ENCODE results near the gene NEURL1B. TPM values are rescaled to one million over a fixed set of nuclear protein-coding genes. Genes with fewer than 3 reads are reported as not detected.
A peak's percentile ranks its signal among the peaks of the same experiment; 100 is the strongest.

The NEURL1B gene
- total and polyA plus RNA-seq, 2 experiments from 2014 or later = 0.65 to 5.8 TPM

DNA sequence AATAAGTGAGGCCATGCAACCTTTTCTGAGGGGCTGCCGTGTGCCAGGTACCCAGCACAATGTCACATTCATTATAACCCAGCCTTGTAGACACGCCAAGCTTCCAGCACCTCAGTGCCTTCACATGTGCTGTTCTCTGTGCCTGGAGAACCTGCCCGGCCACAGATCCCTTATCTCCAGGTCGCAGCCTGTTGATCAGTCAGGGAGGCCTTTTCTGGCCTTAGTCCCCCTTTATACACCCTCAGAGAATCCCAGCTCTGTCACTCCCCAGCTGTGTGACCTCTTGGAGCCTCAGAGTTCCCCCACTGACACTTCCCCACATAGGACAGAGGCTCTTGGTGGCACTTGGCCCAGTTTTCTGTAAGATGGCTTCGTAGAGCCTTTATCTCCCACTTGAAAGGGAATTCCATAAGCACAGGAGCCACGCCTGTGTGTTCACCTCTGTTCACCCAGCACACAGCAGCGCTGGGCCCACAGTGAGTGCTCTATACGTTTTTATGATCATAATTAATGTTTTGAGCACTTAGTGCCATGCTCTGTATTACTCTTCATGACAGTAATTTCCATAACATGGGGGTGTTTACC is 38.7 kb downstream of the NEURL1B start:
- Histone ChIP-seq H3K4me3 (no peak overlapping the region), H2AFZ (no peak overlapping the region), H4K20me1 (ENCODE audit: insufficient read depth, poor library complexity, severe bottlenecking) (no peaks in the 10 kb centered on the region), H3K27me3 (peaks cover 14% of the 10 kb centered on the region), H3K9me2 (replicated peaks; ENCODE audit: insufficient read depth) (no peaks in the 10 kb centered on the region), H3K4me1 (ENCODE audit: insufficient read depth) (peaks cover 12% of the 10 kb centered on the region), H3K9me3 (ENCODE audit: low read depth) (no peaks in the 10 kb centered on the region), H3K27ac (peak overlapping the region; percentile 65), H3K4me2 (no peak overlapping the region), H3K79me2 (no peaks in the 10 kb centered on the region), H3K36me3 (replicated peaks; ENCODE audit: insufficient read depth, low read depth) (no peaks in the 10 kb centered on the region)
- 73% methylated on average over 8 of the region's 8 CpGs for WGBS (ENCODE audit: low lambda C conversion rate, missing lambda C conversion rate)
- DNase-seq (ENCODE audit: low spot score) = no peak
- TF ChIP-seq CTCF (IDR thresholded peaks at IDR 0.05; ENCODE audit: poor library complexity) (no peak), EZH2 (IDR thresholded peaks at IDR 0.05; ENCODE audit: borderline replicate concordance) (no peak), EZH2phosphoT487 (IDR thresholded peaks at IDR 0.05; ENCODE audit: low read depth, severe bottlenecking, unreplicated experiment) (no peak)

DNA sequence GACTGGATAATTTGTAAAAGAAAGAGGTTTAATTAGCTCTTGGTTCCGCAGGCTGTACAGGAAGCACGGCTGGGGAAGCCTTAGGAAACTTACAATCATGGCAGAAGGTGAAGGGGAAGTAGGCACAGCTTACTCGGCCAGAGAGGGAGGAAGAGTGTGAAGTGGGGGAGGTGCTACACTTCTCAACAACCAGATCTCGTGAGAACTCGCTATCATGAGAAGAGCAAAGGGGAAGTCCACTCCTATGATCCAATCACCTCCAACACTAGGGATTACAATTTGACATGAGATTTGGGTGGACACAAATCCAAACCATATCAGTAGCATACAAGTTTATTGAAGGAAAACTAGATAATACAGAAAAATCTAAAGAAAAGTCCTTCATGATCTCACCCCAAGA is 39.9 kb downstream of the NEURL1B start:
- Histone ChIP-seq H3K4me2 (no peak overlapping the region), H3K79me2 (no peaks in the 10 kb centered on the region), H2AFZ (no peak overlapping the region), H3K4me1 (ENCODE audit: insufficient read depth) (peaks cover 12% of the 10 kb centered on the region), H3K36me3 (replicated peaks; ENCODE audit: insufficient read depth, low read depth) (no peaks in the 10 kb centered on the region), H3K9me3 (ENCODE audit: low read depth) (no peaks in the 10 kb centered on the region), H3K27ac (no peak overlapping the region), H3K4me3 (no peak overlapping the region), H3K27me3 (peaks cover 15% of the 10 kb centered on the region), H3K9me2 (replicated peaks; ENCODE audit: insufficient read depth) (no peaks in the 10 kb centered on the region), H4K20me1 (ENCODE audit: insufficient read depth, poor library complexity, severe bottlenecking) (no peaks in the 10 kb centered on the region)
- WGBS (ENCODE audit: low lambda C conversion rate, missing lambda C conversion rate) = 75% methylated on average over 5 of the region's 5 CpGs
- no peak for TF ChIP-seq CTCF (IDR thresholded peaks at IDR 0.05; ENCODE audit: poor library complexity)
- DNase-seq (ENCODE audit: low spot score) = no peak

DNA sequence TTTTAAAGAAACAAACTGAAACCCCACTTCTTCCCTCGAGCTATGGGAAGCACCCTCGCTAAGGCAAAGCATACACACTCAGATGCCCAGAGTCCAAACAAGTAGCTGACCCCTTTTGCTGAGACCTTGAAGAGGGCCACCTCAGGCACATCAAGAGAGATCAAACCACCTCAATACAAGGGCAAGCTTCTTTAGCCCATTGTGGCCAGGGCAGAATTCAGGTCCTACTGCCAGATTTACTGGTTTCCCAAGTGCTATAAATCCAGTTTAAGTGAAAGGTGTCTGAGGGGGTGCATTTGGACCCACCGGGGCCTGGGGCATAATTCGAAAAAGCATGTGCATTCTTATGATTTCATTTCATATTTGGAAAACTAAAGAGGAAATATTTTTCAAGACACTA is 40.4 kb downstream of the NEURL1B start:
- WGBS (ENCODE audit: low lambda C conversion rate, missing lambda C conversion rate) = 89% methylated on average over 4 of the region's 4 CpGs

More for the DNA sequence above, 40.4 kb downstream of the NEURL1B start:
- H3K4me3 ChIP-seq = no peak overlapping the region
- no peak for DNase-seq (ENCODE audit: low spot score)
- no peaks in the 10 kb centered on the region for H3K36me3 ChIP-seq (replicated peaks; ENCODE audit: insufficient read depth, low read depth)
- H3K4me1 ChIP-seq (ENCODE audit: insufficient read depth) = peaks cover 12% of the 10 kb centered on the region
- H3K79me2 ChIP-seq = no peaks in the 10 kb centered on the region
- no peak for TF ChIP-seq EZH2phosphoT487 (IDR thresholded peaks at IDR 0.05; ENCODE audit: low read depth, severe bottlenecking, unreplicated experiment)
- no peak for TF ChIP-seq EZH2 (IDR thresholded peaks at IDR 0.05; ENCODE audit: borderline replicate concordance)
- TF ChIP-seq CTCF (IDR thresholded peaks at IDR 0.05; ENCODE audit: poor library complexity) = no peak
- no peaks in the 10 kb centered on the region for H4K20me1 ChIP-seq (ENCODE audit: insufficient read depth, poor library complexity, severe bottlenecking)
- H3K9me3 ChIP-seq (ENCODE audit: low read depth) = no peaks in the 10 kb centered on the region
- H3K27ac ChIP-seq = no peak overlapping the region
- H3K9me2 ChIP-seq (replicated peaks; ENCODE audit: insufficient read depth) = no peaks in the 10 kb centered on the region
- no peak overlapping the region for H2AFZ ChIP-seq
- H3K27me3 ChIP-seq = peaks cover 15% of the 10 kb centered on the region
- H3K4me2 ChIP-seq = no peak overlapping the region

Data from hepatocyte (in vitro differentiated cells).